Glomerular visceral epithelial cell (primary cell): ENCODE measurements around the gene MTMR1.

Experiments used
- DNase-seq: peaks from one replicate; pipeline ENCODE4 v3.0.0-alpha.2; 2016; ENCODE audit errors: extremely low spot score

Gene MTMR1

DNA sequence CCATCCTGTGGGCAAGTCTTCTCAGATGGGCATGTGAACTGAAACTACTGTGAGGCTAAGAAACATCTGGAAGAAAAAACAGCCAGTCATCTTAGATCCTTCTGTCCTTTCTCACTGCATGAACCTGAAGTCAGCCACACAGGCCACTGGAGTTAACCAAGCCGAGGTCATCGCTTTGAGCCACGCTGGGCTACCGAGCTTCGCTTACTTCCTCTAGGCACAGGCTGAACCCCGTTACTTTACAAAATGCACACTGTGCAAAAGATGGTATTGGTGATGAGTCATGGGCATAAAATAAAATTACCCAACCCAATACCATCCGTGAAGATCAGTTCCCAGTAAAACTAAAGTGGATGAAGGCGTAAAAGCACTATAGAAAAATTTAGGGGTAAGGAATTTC, 86.2 kb downstream of the MTMR1 start:
- no peak for DNase-seq

DNA sequence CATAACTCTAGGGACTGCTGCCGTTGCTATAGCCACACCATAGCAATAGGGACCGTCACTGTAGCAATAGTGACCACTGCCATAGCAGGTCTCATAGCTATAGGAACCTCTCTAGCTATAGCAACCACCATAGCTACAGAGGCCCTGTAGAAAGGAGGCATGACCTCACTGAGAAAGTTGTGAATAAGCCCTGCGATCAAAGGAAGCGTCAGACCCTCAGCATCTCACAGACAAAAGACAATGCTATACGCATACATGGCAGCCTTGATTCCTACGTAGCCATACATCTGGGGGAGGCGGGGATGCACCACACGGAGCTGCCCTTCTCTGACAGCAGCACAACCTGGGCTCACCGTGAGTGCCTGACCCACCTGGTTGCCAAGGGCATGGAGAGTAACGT, 88.5 kb downstream of the MTMR1 start:
- no peak for DNase-seq

DNA sequence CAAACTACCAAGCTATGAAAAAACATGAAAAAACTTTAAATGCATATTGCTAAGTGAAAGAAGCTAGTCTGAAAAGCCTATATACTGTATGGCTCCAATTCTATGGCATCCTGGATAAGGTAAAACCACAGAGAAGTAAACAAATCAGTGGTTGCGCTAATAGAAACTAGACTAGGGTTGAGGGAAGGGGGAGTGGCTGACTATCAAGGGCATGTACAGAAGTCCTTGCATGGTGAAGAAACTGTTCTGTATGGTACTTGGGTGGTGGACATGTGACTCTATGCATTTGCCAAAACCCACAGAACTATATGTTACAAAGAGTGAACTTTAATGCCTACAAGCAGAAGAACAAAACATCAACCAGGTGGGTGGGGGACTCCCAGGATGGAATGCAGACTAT, 96.8 kb downstream of the MTMR1 start:
- DNase-seq, result no peak

DNA sequence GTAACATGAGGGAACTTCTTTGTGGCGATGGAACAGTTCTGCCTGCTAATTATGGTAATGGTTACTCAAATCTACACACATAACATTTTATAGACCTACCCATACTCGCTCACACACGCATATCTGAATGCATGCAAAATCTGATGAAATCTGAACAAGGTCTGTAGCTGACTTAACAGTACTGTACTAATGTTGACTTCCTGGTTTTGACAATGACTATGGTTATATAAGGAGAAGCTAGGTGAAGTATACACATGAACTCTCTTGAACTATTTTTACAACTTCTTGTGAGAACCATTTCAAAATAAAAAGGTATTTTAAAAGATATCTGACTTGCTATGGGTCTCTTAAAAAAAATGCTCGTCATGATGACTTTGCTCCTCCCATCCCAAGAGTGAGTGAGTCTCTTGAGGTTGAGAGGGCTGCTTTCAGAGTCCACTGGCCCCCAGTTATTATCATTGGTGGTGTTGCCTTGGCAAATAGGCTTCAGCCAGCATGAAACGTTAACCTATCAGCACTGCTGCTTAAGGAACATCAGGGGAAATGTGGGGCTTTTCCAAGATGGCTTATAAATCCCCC, 99.8 kb downstream of the MTMR1 start:
- no peak for DNase-seq

DNA sequence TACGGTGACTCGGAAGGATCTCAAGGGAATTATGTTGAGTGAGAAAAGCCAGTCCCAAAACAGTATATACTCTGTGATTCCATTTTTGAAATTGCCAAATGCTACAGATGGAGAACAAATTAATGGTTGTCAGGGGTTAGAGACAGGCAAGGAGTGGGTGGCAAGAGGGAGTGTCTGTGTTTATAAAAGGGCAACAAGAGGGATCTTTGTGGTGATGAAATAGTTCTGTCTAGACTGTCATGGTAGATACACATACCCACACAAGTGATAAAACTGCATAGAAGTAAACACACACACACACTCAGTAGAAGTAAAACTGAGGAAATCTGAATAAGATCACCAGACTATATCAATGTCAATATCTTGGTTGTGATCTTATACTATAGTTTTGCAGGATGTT, 112.5 kb downstream of the MTMR1 start:
- DNase-seq, result no peak

DNA sequence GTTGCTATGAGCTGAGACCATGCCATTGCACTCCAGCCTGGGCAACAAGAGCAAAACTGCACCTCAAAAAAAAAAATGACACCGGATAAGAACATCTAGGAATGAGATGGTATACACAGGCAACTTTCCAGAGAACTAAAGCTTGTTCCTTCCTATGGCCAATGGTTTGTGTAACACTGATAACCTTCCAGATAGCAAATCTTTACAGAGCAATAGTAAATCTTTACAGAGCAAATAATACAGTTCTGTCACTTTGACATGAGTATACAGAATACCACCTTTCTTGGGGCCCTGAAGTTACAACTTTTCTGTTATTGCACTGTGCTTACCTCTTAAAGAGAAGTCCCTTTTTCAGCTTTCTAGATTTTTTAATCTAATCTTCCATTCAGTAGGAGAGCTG, 113.6 kb downstream of the MTMR1 start:
- no peak for DNase-seq

DNA sequence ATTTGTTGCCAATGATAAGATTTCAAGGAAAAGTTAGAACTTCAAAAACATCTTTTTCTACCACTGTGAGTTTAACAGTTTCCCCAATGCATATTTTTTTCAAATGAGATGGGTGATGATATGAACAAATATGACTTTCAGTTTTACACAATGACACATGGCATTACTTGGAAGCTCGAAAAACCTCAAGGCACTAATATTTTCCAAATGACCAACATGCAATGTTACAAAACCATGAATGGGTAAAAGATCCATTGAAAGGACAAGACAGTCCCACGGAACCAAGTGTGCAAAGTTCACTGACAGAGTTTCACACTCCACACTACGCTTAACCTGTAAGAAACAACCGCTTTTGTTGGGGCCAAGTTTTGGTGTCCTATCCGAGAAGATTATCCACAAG, 120.7 kb downstream of the MTMR1 start:
- no peak for DNase-seq
